Vagina (tissue), 2 donors: ENCODE data around the gene GDPD1. TPM values are rescaled to one million over a fixed set of nuclear protein-coding genes. Genes with fewer than 3 reads are reported as not detected.

Source experiments
- DNase-seq, 2 donors: peaks; one replicate each; pipeline ENCODE4 v3.0.0-alpha.2; 2017; ENCODE audit errors: extremely low spot score in 2 of 2
- H3K27ac ChIP-seq: fragments of 200-600 bp; sonication (generic); one replicate; pipeline ENCODE4 v1.5.1; 2019
- H3K27me3 ChIP-seq: fragments of 200-600 bp; sonication (generic); one replicate; pipeline ENCODE4 v1.5.1; 2019
- H3K36me3 ChIP-seq, 2 donors: fragments of 200-600 bp; sonication (generic); one replicate each; pipeline ENCODE4 v1.5.1; 2017 to 2019
- H3K4me1 ChIP-seq: fragments of 200-600 bp; sonication (generic); one replicate; pipeline ENCODE4 v1.5.1; 2019
- H3K4me3 ChIP-seq, 2 donors: fragments of 200-600 bp; sonication (generic); 1 replicate in 1 of 2; 2 replicates in 1 of 2; pipeline ENCODE4 v1.5.1; 2016 to 2019
- H3K9me3 ChIP-seq: fragments of 200-600 bp; sonication (generic); one replicate; pipeline ENCODE4 v1.5.1; 2019
- CTCF ChIP-seq, 3 experiments: fragments of 450-650 bp in 2 of 3; fragments of 200-600 bp in 1 of 3; sonication (generic) in 1 of 3; IDR thresholded peaks; one replicate each; pipeline ENCODE4 v1.5.1; 2017 to 2019; ENCODE audit warnings: antibody characterized with exemption in 3 of 3, mild to moderate bottlenecking in 2 of 3, moderate library complexity in 2 of 3
- POLR2A ChIP-seq, 2 donors: fragments of 450-650 bp; IDR thresholded peaks; one replicate each; pipeline ENCODE4 v1.6.1; 2017; ENCODE audit warnings: antibody characterized with exemption in 2 of 2, mild to moderate bottlenecking in 2 of 2, moderate library complexity in 2 of 2
- POLR2AphosphoS5 ChIP-seq, 2 donors: sonication (generic); formaldehyde crosslinking; IDR thresholded peaks; one replicate each; pipeline ENCODE4 v1.9.0; 2017; ENCODE audit warnings: antibody characterized with exemption in 2 of 2, mild to moderate bottlenecking in 2 of 2, low read depth in 1 of 2; ENCODE audit not compliant: insufficient read depth in 1 of 2
- intact Hi-C: fragments of 100-400 bp; cut with DNase I; formaldehyde crosslinking; loops from one replicate; pipeline ENCODE4 v1.15.1; 2023
- total RNA-seq: library from RNA; depleted of rRNA; stranded (reverse); fragments of >200 nt; gene quantifications from one replicate; pipeline ENCODE4 v1.2.3, GENCODE V29; 2016

Gene GDPD1
- total RNA-seq, 1 donor from 2014 or later = 2.2 TPM

DNA sequence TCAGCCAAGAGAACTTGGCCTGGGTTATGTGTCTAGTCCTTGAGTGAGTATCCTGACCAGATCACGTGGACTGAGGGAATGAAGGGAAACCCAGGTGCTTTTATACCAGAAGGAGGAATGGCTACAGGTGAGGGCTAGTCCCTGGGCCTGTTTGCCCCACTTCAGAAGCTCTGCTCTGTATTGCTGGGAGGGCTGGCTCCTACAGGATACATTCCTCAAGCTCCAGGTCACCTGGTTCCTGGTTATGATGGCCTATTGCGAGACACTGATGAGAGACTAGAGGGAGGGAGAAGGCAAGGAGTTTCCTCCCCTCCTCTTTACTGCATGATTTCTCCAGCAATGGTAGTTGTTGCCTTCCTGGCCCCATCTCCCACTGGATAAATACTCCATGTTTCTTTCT, 29.5 kb upstream of the GDPD1 start:
- no peak for DNase-seq
- Histone ChIP-seq H3K27ac (no peak overlapping the region), H3K4me1 (no peaks in the 10 kb centered on the region), H3K27me3 (no peaks in the 10 kb centered on the region), H3K9me3 (no peaks in the 10 kb centered on the region), H3K36me3 (no peaks in the 10 kb centered on the region), H3K4me3 (no peak overlapping the region)
- intact Hi-C loops = no loop called here
- TF ChIP-seq POLR2A (IDR thresholded peaks at IDR 0.05) = no peak
- TF ChIP-seq CTCF (IDR thresholded peaks at IDR 0.05) = no peak
- no peak for TF ChIP-seq POLR2AphosphoS5 (IDR thresholded peaks at IDR 0.05; ENCODE audit: insufficient read depth in 1 of 2, low read depth in 1 of 2)

DNA sequence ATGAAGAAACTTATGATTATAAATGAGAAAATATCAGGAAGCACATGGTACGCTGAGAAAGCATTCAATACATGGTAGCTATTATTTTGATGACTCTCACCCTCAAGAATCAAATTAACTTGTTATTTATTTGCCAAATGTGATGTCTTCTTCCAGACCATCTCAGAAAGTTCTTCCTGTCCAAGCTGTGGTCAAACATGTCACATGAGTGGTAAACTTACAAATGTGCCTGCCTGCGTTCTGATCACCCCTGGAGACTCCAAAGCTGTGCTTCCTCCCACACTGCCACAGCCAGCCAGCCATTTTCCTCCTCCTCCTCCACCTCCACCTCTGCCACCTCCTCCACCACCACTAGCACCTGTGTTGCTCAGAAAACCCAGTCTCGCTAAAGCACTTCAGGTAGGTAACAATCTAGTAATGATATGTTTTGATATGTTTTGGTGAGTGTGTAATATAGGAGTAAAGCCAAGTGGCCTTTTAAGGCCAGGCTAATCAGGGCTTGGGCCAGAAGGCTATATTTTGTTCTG, 26.9 kb upstream of the GDPD1 start:
- intact Hi-C loops = no loop called here
- Histone ChIP-seq H3K27ac (no peak overlapping the region), H3K4me3 (no peak overlapping the region), H3K27me3 (no peaks in the 10 kb centered on the region), H3K36me3 (no peaks in the 10 kb centered on the region), H3K9me3 (no peaks in the 10 kb centered on the region), H3K4me1 (no peaks in the 10 kb centered on the region)
- no peak for TF ChIP-seq CTCF (IDR thresholded peaks at IDR 0.05)
- TF ChIP-seq POLR2AphosphoS5 (IDR thresholded peaks at IDR 0.05; ENCODE audit: insufficient read depth in 1 of 2, low read depth in 1 of 2) = no peak
- no peak for TF ChIP-seq POLR2A (IDR thresholded peaks at IDR 0.05)
- no peak for DNase-seq

DNA sequence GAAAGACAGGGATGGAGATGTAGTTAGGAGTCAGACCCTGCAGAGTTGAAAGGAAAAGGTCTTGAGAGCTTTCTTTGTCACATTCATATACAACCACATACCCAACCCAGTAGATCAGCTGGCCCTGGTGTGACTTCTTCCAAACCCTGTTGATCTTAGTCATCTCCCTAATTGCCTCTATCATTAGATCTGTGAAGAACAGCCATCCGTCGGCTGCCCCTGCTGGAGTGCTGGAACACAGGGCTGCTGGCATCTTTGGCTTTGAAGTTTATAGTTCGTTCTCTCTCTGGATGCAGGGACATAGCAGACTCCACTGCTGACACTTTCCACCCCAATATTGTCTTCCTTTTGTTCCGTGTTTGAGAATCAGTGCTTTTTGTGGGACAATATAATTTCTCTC, 20.9 kb upstream of the GDPD1 start:
- DNase-seq = no peak
- Histone ChIP-seq H3K27me3 (no peaks in the 10 kb centered on the region), H3K4me3 (no peak overlapping the region), H3K9me3 (no peaks in the 10 kb centered on the region), H3K36me3 (no peaks in the 10 kb centered on the region), H3K27ac (no peak overlapping the region), H3K4me1 (no peaks in the 10 kb centered on the region)
- TF ChIP-seq POLR2A (IDR thresholded peaks at IDR 0.05) (no peak), CTCF (IDR thresholded peaks at IDR 0.05) (no peak), POLR2AphosphoS5 (IDR thresholded peaks at IDR 0.05; ENCODE audit: insufficient read depth in 1 of 2, low read depth in 1 of 2) (no peak)
- intact Hi-C loops = no loop called here

DNA sequence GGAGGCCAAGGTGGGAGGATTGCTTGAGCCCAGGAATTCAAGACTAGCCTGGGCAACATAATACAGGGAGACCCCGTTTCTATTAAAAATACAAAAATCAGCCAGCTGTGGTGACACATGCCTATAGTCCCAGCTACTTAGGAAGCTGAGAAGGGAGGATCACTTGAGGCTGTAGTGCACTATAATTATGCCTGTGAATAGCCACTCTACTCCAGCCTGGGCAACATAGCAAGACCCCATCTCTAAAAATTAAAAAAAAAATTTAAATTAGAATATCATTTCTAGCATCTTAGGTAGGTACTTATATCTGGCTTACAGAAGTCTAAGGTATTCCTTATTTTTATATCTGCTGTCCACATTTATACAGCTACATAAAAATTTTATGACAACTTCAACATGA, 18.0 kb upstream of the GDPD1 start:
- TF ChIP-seq POLR2AphosphoS5 (IDR thresholded peaks at IDR 0.05; ENCODE audit: insufficient read depth in 1 of 2, low read depth in 1 of 2) = no peak
- TF ChIP-seq CTCF (IDR thresholded peaks at IDR 0.05) = no peak
- TF ChIP-seq POLR2A (IDR thresholded peaks at IDR 0.05) = no peak
- Histone ChIP-seq H3K27ac (no peak overlapping the region), H3K4me1 (no peaks in the 10 kb centered on the region), H3K9me3 (no peaks in the 10 kb centered on the region), H3K27me3 (no peaks in the 10 kb centered on the region), H3K36me3 (no peaks in the 10 kb centered on the region), H3K4me3 (no peak overlapping the region)
- intact Hi-C loops = no loop called here
- no peak for DNase-seq

DNA sequence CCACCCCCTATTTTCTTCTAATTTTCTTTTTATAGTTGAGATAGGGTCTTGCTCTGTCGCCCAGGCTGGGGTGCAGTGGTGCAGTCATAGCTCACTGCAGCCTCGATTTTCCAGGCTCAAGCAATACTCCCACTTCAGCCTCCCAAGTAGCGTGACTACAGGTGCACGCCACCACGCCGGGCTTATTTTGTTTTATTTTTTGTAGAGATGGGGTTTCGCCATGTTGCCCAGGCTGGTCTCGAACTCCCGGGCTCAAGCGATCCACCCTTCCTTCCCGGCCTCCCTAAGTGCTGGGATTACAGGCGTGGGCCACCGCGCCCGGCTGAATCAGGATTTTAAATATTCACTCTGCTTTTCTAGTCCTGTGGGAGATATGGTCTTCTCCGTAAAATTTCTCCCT, 941 bp upstream of the GDPD1 start:
- DNase-seq = no peak
- no peak overlapping the region for H3K27ac ChIP-seq
- H3K4me1 ChIP-seq = peaks cover 18% of the 10 kb centered on the region
- no peaks in the 10 kb centered on the region for H3K27me3 ChIP-seq
- H3K4me3 ChIP-seq = no peak overlapping the region
- no peak for TF ChIP-seq POLR2AphosphoS5 (IDR thresholded peaks at IDR 0.05; ENCODE audit: insufficient read depth in 1 of 2, low read depth in 1 of 2)
- TF ChIP-seq POLR2A (IDR thresholded peaks at IDR 0.05) = no peak
- TF ChIP-seq CTCF (IDR thresholded peaks at IDR 0.05) = no peak
- intact Hi-C loops = no loop called here
- H3K9me3 ChIP-seq = no peaks in the 10 kb centered on the region
- H3K36me3 ChIP-seq = peaks cover 0 to 7% of the 10 kb centered on the region in 2 donors
